Anterior cingulate cortex (tissue), 58 donors: ENCODE measurements around the gene KDF1.

Experiments used
- DNase-seq, 58 donors: peaks; one replicate each; lab custom pipeline; 2025; lab: John Stamatoyannopoulos, UW

The KDF1 gene

GRCh38 chr1:26921540-26922430 is 38.5 kb downstream of the KDF1 start, which contains the start of gene NUDC:
TSS of gene NUDC (plus strand) at chr1:26921743. CDS start at chr1:26921849, 106 bp downstream.
- DNase-seq = peak; percentile 79 to 99 (median 97)

- no peak for DNase-seq
Observed at GRCh38 chr1:26921126-26921539, 39.1 kb downstream of the KDF1 start.

GRCh38 chr1:26915204-26915842 is 44.9 kb downstream of the KDF1 start:
- no peak for DNase-seq

DNA sequence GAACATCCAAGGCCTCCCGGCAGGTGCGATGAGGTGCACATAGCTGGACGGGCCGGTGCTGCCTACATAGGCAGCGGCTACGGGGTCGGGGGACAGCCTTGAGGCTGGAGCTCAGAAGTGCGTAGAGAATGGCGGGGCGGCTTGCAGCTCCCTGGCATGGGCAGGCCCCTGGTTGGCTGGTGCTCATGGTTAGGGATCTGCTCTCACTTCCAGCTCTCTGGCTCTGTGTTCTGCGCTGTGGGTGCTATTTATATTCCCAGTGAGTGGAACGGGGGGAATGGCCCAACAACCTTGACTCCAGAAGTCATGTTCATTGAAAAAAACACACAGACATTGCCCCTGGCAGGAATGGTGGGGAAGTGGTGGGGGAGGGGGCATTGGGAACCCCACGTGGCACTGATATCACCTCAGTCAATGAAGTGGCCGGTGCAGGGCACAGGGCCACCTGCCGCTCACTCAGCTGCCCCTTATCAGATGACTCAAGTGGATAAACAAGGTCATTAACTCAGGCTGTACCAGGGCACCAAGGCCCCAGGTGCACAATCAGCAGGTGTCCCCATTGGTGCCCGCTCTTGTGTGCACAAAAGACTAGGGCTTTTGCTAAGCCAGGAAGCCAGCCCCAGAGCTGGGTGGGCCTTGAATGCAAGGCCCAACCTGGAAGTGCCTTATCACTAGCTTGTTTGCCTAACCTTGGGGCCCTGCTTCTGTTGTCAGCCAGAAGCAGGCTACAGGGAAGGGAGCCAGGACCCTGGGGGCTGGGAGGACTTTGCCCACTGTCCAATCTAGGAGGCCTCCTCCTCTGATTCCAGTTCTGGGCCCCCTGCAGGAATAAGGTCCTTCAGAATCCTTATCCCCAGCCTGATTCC is 46.3 kb downstream of the KDF1 start, which contains the start of gene NR0B2:
TSS of gene NR0B2 (minus strand) at position 222 of the 866 bp plus-strand sequence. CDS start at position 187, 35 bp downstream.
- DNase-seq = no peak

- no peak for DNase-seq
Observed at GRCh38 chr1:26913389-26913753, 46.9 kb downstream of the KDF1 start.

GRCh38 chr1:26912147-26912490 is 48.1 kb downstream of the KDF1 start:
- DNase-seq = no peak

GRCh38 chr1:26911399-26912146 is 48.7 kb downstream of the KDF1 start:
- no peak for DNase-seq

GRCh38 chr1:26910343-26911160 is 49.7 kb downstream of the KDF1 start:
- no peak for DNase-seq

GRCh38 chr1:26909951-26910342 is 50.3 kb downstream of the KDF1 start:
- peak in 11 of 58 donors; percentile 4 to 35 (median 14) for DNase-seq

DNA sequence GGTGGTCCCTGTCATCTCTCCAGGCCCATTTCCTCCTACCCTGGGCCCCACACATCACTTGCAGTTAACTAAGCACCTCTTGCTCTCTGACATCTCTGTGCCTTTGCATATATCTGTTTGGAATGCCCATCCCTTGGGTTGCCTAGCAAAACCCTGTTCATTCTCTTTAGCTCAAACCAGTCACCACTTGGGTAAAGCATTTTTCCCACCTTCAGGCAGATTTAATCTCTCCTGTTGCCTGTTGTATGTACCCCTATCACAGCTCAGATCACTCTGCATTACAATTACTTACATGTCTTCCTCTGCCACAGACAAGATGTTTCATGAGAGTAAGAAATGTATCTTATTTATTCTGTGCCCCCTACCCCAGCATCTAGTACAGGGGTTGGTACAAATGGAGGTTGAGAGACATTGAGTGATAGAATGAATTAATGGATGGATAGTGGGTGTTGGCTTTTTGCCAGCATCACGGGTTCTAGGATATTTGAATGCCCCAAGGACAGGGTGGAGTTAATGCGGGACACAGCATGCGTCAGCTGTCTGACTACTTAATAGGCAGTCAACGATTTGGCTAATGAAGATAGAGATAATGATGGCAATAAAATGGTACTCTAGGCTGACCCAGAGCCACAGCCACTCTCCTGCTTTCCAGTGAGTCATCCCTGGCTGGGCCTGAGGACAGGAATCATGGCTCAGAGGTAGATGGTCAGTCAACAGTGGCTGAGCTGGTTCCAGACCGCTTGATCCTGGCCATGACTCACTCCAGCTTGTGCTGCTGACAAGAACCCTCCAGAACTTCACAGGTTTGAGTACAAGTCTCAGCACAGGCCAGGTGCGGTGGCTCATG is 53.0 kb downstream of the KDF1 start:
- no peak for DNase-seq

DNA sequence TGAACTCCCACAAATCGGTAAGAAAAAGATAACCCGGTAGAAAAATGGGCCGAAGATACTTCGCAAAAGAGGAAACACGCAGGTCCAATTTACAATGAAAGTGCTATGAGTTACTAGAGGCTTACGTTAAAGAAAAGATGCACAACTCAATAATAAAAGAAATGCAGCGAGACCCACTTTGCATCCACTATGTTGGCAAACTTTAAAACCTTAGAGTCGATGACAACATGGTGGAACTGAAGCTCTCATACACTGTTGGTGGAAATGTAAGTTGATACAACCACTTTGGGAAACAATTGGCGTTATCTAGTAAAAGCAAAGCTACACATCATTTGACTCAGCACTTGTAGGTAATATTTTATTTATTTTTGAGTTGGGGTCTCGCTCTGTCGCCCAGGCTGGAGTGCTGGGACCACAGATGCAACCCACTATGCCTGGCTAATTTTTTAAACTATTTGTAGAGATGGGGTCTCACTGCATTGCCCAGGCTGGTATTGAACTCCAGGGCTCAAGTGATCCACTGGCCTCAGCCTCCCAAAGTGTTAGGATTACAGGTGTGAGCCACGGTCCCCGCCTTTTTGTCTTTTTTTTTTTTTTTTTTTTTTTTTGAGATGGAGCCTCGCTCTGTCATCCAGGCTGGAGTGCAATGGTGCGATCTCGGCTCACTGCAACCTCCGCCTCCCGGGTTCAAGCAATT is 59.3 kb downstream of the KDF1 start:
- DNase-seq = no peak

GRCh38 chr1:26900001-26900814 is 60.1 kb downstream of the KDF1 start, which contains the start of gene GPATCH3:
TSS of gene GPATCH3 (minus strand) at chr1:26900467. CDS start at chr1:26900442, 25 bp downstream.
- peak; percentile 23 to 89 (median 76) for DNase-seq
